Loucy (cell line): Measurements from ENCODE around the gene NAV2.

ENCODE experiments used
- H2AFZ ChIP-seq: fragments of 200-600 bp; sonication (generic); 2 replicates; pipeline ENCODE4 v1.6.0; 2016; ENCODE audit warnings: antibody characterized with exemption, mild to moderate bottlenecking, low read length, moderate library complexity
- H3F3A ChIP-seq: fragments of 200-600 bp; 2 replicates; pipeline ENCODE4 v1.6.0; 2016; ENCODE audit warnings: antibody characterized with exemption, low read depth, mild to moderate bottlenecking
- H3K27me3 ChIP-seq: fragments of 200-600 bp; sonication (generic); 2 replicates; pipeline ENCODE4 v1.6.1; 2014; ENCODE audit warnings: low read length, mild to moderate bottlenecking; ENCODE audit not compliant: insufficient read depth, poor library complexity, severe bottlenecking
- H3K36me3 ChIP-seq: fragments of 200-600 bp; sonication (generic); 2 replicates; pipeline ENCODE4 v1.6.1; 2016; ENCODE audit warnings: low read length; ENCODE audit not compliant: insufficient read depth
- H3K4me1 ChIP-seq: fragments of 200-600 bp; sonication (generic); 2 replicates; pipeline ENCODE4 v1.5.1; 2014; ENCODE audit warnings: low read length, mild to moderate bottlenecking; ENCODE audit not compliant: insufficient read depth, poor library complexity, severe bottlenecking
- H3K4me2 ChIP-seq: fragments of 200-600 bp; sonication (generic); 2 replicates; pipeline ENCODE4 v1.6.0; 2014; ENCODE audit warnings: antibody characterized with exemption, low read length, low read depth, mild to moderate bottlenecking; ENCODE audit not compliant: poor library complexity, severe bottlenecking
- H3K4me3 ChIP-seq: fragments of 200-600 bp; sonication (generic); 2 replicates; pipeline ENCODE4 v1.5.1; 2014; ENCODE audit warnings: low read length, mild to moderate bottlenecking, mixed read lengths; ENCODE audit not compliant: poor library complexity, severe bottlenecking
- H3K79me2 ChIP-seq: fragments of 200-600 bp; sonication (generic); 2 replicates; pipeline ENCODE4 v1.6.1; 2014; ENCODE audit warnings: low read length; ENCODE audit not compliant: insufficient read depth
- H3K9ac ChIP-seq: fragments of 200-600 bp; sonication (generic); 2 replicates; pipeline ENCODE4 v1.6.0; 2014; ENCODE audit warnings: mild to moderate bottlenecking, low read depth, low read length, moderate library complexity; ENCODE audit not compliant: poor library complexity, severe bottlenecking
- H3K9me2 ChIP-seq: fragments of 200-600 bp; sonication (generic); replicated peaks from 2 replicates; pipeline ENCODE4 v1.6.1; 2016; ENCODE audit warnings: low read depth, low read length, mixed read lengths
- H3K9me3 ChIP-seq: fragments of 200-600 bp; sonication (generic); 2 replicates; pipeline ENCODE4 v1.6.1; 2014; ENCODE audit warnings: mild to moderate bottlenecking, antibody characterized with exemption, low read length, low read depth; ENCODE audit not compliant: insufficient read depth
- H4K20me1 ChIP-seq: fragments of 200-600 bp; sonication (generic); 2 replicates; pipeline ENCODE4 v1.6.0; 2014; ENCODE audit warnings: antibody characterized with exemption, low read length, mild to moderate bottlenecking; ENCODE audit not compliant: insufficient read depth, poor library complexity, severe bottlenecking
- EZH2phosphoT487 ChIP-seq: fragments of 200-600 bp; IDR thresholded peaks from 2 replicates; pipeline ENCODE4 v1.6.1; 2018; ENCODE audit warnings: antibody characterized with exemption, mild to moderate bottlenecking, moderate library complexity, borderline replicate concordance
- TF ChIP-seq, protein P1 (sequence below): fragments of 200-600 bp; sonication (generic); conservative IDR thresholded peaks from 2 replicates; pipeline ENCODE4 v1.5.1; 2014; ENCODE audit warnings: mild to moderate bottlenecking, antibody characterized with exemption, low read length

The NAV2 gene

GRCh38 chr11:19768815-19769214 lies 56.2 kb downstream of the NAV2 start:
- no peak for TF ChIP-seq EZH2phosphoT487
- Histone ChIP-seq H3K27me3 (no peaks in the 10 kb centered on the region), H3K79me2 (no peaks in the 10 kb centered on the region), H3K4me3 (no peak overlapping the region), H3K36me3 (no peaks in the 10 kb centered on the region), H3K4me2 (no peak overlapping the region), H2AFZ (no peak overlapping the region), H3K9me3 (no peaks in the 10 kb centered on the region), H3K9me2 (no peaks in the 10 kb centered on the region), H4K20me1 (no peaks in the 10 kb centered on the region), H3K4me1 (no peaks in the 10 kb centered on the region), H3K9ac (no peak overlapping the region), H3F3A (no peaks in the 10 kb centered on the region)

DNA sequence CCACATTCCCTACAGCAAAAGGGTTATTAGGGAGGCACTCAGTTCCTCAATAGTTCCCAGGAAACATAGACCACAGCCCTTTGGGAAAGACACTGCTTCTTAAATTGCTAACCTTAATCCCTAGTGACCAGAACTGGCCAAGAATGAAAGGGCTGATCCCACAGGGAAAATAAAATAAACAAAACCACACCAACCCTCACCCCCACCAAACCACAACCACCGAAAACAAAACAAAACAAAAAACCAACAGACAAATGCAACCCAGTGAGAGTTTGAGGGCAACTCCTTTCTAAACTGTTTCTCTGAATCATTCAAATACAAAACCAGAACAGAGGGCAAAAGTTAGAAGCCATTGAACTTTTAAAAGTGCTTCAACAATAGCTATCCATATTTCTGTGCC lies 57.2 kb downstream of the NAV2 start:
- Histone ChIP-seq H3K27me3 (no peaks in the 10 kb centered on the region), H3F3A (no peaks in the 10 kb centered on the region), H3K4me3 (no peak overlapping the region), H3K4me1 (no peaks in the 10 kb centered on the region), H3K9ac (no peak overlapping the region), H3K9me2 (no peaks in the 10 kb centered on the region), H4K20me1 (no peaks in the 10 kb centered on the region), H3K79me2 (no peaks in the 10 kb centered on the region), H3K36me3 (no peaks in the 10 kb centered on the region), H3K4me2 (no peak overlapping the region), H2AFZ (no peak overlapping the region), H3K9me3 (no peaks in the 10 kb centered on the region)
- TF ChIP-seq, protein P1, sequence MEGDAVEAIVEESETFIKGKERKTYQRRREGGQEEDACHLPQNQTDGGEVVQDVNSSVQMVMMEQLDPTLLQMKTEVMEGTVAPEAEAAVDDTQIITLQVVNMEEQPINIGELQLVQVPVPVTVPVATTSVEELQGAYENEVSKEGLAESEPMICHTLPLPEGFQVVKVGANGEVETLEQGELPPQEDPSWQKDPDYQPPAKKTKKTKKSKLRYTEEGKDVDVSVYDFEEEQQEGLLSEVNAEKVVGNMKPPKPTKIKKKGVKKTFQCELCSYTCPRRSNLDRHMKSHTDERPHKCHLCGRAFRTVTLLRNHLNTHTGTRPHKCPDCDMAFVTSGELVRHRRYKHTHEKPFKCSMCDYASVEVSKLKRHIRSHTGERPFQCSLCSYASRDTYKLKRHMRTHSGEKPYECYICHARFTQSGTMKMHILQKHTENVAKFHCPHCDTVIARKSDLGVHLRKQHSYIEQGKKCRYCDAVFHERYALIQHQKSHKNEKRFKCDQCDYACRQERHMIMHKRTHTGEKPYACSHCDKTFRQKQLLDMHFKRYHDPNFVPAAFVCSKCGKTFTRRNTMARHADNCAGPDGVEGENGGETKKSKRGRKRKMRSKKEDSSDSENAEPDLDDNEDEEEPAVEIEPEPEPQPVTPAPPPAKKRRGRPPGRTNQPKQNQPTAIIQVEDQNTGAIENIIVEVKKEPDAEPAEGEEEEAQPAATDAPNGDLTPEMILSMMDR, result no peak
- TF ChIP-seq EZH2phosphoT487, result no peak

GRCh38 chr11:19770277-19770676 lies 57.6 kb downstream of the NAV2 start:
- H3K4me1 ChIP-seq, result no peaks in the 10 kb centered on the region
- H3K9me3 ChIP-seq, result no peaks in the 10 kb centered on the region
- no peak overlapping the region for H3K4me2 ChIP-seq
- no peak for TF ChIP-seq EZH2phosphoT487
- TF ChIP-seq, protein P1, result no peak
- H3K9ac ChIP-seq, result no peak overlapping the region
- H3K4me3 ChIP-seq, result no peak overlapping the region
- no peak overlapping the region for H2AFZ ChIP-seq
- H4K20me1 ChIP-seq, result no peaks in the 10 kb centered on the region
- H3F3A ChIP-seq, result no peaks in the 10 kb centered on the region
- H3K9me2 ChIP-seq, result no peaks in the 10 kb centered on the region
- no peaks in the 10 kb centered on the region for H3K27me3 ChIP-seq
- no peaks in the 10 kb centered on the region for H3K36me3 ChIP-seq
- H3K79me2 ChIP-seq, result no peaks in the 10 kb centered on the region

DNA sequence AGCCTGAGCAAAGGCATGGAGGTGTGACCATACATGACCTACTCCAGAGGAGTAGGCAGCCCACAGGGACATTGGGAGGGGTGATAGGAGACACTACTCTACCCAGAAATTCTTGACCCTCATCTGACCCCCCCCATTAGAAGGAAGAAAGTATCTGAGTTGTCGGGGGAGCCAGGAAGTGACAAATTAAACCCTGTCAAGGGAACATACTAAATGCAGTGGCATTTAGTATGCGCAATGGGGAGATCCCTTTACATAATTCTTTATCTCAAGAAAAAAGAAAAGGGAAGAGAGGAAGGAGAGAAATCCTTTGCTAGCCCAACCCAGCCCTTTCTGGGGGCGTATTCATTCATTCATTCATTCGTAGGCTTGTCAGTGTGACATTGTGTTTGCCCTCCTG lies 58.8 kb downstream of the NAV2 start:
- H3K4me2 ChIP-seq, result no peak overlapping the region
- H3K9me3 ChIP-seq, result no peaks in the 10 kb centered on the region
- no peaks in the 10 kb centered on the region for H3K9me2 ChIP-seq
- H3F3A ChIP-seq, result no peaks in the 10 kb centered on the region
- no peak overlapping the region for H3K9ac ChIP-seq
- H3K36me3 ChIP-seq, result no peaks in the 10 kb centered on the region
- no peak for TF ChIP-seq EZH2phosphoT487
- TF ChIP-seq, protein P1, result no peak
- H3K4me3 ChIP-seq, result no peak overlapping the region
- H3K27me3 ChIP-seq, result no peaks in the 10 kb centered on the region
- H2AFZ ChIP-seq, result no peak overlapping the region
- H3K79me2 ChIP-seq, result no peaks in the 10 kb centered on the region
- H3K4me1 ChIP-seq, result no peaks in the 10 kb centered on the region
- H4K20me1 ChIP-seq, result no peaks in the 10 kb centered on the region
